Measurements from ENCODE around the gene CEP72.
"Not testable (repeated sequence)": the region's sequence is repeated elsewhere in the genome, so short reads cannot be mapped to it uniquely, and the experiment has no call there.

The CEP72 gene

DNA sequence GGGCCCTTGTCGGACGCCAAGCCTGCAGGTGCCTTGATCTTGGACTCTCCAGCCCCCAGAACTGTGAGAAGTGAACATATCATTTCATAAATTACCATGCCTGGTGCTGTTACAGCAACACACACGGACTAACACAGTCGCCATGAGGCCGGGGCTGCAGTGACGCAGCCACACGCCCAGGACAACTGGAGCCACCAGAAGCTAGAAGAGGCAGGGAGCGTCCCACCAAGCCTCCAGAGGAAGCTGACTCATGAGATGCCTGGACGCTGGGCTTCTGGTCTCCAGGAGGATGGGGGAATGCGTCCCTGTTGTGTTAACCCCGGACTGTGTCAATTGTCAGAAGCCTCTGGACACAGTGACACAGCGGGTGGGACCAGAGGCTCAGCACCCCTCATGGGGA is 74.8 kb downstream of the CEP72 start:
- peak; percentile 41 for DNase-seq

DNA sequence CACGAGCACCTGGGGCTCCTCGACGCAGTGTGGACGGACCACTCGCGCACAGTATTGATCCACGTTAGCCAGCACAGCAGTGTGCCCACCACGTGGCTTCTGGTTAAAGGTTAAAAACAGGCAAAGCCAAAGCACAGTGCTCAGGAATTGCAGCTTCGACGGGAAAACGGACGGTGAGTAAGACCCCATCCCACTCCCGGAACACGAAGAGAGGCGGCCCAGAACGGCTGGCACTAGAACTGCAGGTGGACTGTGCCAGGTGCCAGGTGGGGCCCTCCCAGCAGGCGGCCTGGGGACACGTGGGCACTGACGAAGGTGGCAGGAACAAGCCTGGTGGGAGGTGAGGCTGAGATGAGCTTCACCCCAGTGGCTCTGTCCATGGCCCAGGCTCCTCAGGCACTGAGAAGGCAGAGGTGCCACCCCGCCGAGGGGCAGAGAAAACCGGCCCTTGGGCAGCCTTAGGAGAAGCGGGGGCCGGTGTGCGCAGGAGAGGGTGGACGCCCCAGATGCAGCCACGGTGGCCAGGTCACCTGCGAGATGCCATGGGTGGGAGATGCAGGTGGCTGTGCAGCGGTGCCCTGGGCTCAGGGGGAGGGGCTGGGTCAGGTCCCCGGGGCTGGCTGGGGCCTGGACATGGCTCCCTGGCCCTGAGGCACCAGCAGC is 76.3 kb downstream of the CEP72 start:
- DNase-seq = not testable (repeated sequence)

DNA sequence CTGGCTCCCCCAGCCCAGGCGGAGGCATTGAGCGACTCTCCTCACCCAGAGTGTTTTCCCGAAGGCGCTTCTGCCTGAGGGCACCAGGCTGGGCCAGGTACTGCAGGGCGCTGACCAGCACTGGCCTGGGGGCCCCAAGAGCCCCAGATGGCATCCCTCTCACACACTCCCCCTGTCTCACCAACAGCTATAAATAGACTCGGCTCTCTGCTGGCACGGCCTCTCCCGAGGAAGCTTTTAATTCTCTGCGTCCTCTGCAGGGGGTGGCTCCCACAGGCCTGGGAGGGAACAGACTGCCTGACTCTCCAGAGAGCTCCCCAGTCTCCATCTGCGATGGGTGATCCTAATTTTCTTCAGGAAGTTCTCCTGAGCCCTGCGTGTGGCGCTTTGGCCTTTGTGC is 78.2 kb downstream of the CEP72 start:
- not testable (repeated sequence) for DNase-seq

DNA sequence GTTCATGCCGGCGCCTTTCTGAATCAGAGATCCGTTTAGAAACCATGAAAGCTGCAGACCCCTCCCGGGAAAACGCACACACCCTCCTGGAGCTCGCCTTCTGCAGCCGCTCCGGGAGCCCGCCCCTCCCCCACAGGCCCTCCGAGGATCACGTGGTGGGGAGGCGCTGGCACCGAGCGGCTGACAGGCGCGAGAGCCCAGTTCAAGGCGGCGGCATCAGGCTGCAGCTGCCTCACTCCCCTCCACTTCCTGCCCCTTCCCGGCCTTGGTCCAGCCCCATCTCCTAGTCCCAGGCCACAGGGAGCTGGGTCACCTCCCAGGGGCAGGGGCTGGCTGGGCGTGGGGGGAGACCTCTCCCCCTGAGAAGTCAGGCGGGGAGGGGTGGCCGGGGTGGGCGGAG is 78.9 kb downstream of the CEP72 start:
- DNase-seq = not testable (repeated sequence)

DNA sequence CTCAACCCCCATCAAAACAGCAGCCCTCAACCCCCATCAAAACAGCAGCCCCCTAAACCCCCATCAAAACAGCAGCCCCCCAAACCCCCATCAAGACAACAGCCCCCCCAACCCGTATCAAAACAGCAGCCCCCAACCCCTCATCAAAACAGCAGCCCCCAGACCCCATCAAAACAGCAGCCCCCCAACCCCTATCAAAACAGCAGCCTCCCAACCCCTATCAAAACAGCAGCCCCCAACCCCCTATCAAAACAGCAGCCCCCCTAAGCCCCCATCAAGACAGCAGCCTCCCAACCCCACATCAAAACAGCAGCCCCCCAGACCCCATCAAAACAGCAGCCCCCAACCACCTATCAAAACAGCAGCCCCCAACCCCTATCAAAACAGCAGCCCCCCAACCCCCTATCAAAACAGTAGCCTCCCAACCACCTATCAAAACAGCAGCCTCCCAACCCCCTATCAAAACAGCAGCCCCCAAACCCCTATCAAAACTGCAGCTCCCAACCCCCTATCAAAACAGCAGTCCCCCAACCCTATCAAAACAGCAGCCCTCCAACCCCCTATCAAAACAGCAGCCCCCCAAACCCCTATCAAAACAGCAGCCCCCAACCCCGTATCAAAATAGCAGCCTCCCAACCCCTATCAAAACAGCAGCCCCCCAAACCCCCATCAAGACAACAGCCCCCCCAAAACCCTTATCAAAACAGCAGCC is 79.8 kb downstream of the CEP72 start:
- DNase-seq = no peak

DNA sequence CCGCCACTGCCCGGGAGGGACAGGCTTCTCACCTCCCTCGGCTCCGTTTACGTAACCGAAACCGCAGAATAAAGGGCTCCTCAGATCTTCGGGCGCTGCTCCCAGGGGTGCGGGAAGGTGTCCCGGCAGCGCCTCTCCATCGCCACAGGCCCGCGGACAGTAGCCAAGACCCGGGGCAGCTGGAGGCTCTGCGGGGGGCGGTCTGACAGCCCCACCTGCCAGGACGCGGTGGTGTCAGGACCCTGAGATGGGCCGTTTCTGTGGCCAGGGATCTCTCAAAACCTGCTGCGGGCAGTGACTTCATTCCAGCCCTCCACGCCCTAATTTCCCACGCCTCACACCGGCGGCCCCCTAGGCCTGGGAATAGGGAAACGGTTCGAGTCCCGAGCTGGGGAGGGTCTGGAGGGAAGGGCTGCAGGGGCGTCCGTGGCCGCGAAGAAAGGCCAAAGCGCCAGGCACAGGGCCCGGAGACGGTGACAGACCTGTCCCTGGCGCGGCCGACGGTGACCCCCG is 80.4 kb downstream of the CEP72 start:
- peak; percentile 47 for DNase-seq

DNA sequence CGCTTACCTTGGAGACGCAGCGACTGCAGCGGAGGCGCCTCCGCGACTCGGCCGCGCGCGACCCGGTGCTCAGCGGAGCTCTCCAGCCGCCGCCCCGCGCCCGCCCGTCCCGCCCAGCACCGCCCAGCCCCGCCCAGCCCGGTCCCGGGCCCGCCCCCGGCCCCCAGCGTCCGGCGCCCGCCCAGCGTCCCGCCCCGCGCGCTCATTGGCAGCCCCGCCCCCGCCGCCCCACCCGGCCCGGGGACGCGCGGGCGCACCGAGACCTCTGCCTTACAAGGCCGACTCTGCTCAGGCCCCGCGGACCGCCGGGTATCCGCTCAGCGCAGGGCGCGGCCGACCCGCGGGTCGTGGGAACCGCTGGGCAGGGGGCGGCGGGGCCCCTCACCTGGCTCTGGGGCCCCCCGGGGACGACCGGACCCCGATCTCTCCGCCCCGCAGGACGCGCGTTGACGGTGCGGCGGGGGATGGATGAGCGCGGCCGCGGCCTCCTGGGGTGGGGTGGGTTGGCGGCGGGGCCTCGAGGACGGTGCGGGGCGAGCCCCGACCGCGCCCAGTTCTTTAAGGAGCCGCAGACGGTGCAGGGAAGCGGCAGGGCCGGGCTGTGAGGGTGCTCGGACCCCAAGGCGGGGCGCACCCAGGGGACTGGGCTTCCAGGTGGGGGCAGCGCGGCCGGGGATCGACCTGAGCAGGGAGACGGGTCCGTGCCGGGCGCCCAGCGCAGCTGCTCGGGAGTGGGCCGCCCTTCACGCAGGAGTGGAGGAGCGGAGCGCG is 81.3 kb downstream of the CEP72 start, which contains the start of gene TPPP:
TSS of gene TPPP (minus strand) at position 82 of the 771 bp plus-strand sequence. CDS start 15,292 bp downstream, outside the sequence.
- DNase-seq = peak; percentile 89

DNA sequence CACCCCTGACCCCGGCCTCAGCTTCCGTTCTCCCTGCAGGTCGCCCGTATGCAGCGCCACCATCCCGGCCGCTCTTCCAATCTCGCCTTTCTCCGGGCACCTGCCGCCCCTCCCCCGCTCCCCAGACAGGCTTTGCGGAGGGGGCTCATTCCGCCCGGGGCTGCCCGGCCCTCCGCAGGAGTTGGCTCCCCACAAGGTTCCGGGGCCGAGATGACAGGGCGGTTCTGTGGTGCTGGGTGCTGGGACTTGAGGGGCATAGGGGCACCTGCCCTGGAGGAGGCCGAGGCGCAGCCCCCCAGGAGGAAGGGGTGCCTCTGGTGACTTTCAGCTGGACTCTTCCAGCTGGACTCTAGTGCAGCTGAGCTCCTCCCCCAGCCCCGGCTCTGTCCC is 81.9 kb downstream of the CEP72 start:
- peak; percentile 37 for DNase-seq

DNA sequence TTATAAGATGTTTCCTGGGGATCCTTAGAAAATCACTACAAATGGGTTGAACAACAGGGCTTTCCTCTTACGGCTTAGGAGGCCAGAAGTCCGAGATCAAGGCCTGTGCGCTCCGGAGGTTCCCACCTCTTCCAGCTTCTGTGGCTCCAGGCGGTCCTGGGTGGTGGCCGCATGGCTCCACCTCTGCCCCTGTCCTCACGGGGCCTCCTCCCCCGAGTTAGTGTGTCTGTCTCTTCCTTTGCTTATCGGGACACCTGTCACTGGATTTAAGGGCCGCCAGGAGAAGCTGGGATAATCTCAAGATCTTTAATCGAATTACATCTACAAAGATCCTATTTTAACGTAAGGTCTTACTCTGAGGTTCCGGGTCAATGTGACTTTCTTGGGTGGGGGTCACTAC is 83.3 kb downstream of the CEP72 start:
- DNase-seq = not testable (repeated sequence)

DNA sequence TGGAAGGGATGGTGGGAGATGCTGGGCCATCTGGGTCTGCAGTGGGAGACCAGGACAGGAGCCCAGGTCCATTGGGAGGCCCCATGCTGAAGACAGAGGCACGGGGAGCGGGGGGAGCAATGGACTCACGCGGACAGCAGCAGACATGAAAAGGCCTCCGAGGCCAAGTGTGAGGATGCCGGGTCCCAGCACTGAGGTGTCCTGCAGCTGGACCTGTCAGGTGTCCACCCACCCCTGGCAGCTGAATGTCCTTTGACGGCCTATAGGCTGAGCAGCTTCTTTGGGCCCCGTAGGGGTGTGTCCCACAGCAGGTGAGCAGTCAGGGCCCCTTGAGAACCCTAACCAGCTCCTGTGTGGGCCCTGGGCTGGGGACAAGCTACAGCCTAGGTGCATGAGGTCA is 84.1 kb downstream of the CEP72 start:
- not testable (repeated sequence) for DNase-seq

DNA sequence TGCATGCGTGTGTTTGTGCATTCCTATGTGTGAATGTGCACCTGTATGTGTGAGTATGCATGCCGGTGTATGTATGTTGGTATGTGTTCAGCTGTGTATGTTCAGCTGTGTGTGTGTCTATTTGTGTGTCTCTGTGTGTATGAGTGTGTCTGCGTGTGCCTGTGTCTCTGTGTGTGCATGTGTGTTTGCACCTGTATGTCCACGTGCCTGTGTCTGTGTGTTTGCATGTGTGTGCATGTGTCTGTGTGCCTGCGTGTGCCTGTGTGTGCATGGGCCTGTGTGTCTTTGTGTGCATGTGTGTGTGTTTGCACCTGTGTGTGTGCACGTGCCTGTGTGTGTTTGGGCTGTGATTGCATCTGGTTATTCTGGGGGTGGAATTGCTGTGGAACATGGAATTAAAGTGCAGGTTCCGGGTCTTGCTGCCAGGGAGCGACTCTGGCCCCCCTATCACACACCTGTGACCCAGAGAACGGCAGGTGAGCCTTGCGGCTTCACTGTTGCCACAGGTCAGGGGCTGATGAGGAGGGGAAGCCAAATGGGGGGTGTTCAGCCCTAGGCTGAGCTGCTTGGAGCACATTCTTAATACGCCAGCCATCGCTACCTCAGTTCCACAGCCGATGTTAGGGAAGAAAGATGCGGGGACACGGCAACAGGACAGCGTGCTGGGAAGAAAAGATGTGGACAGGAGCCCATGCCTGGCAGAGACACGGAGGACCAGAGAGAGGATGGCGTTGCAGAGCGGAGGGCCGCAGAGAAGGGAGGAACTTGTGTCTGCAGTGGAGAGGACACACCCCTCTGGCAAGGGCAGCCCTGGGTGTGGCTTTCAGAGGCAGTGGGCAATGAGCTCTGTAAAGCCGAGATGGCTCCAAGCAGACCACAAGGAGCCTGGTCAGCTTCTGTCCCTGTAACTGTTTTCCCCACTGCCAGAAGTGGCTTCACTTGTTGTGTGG is 84.9 kb downstream of the CEP72 start:
- not testable (repeated sequence) for DNase-seq

All from islet precursor cell (in vitro differentiated cells).